Fibroblast of skin of left quadriceps (primary cell): ENCODE data around the gene IRF2BP1.
A peak's percentile ranks its signal among the peaks of the same experiment; 100 is the strongest.
"Not testable (repeated sequence)": the region's sequence is repeated elsewhere in the genome, so short reads cannot be mapped to it uniquely, and the experiment has no call there.

Experiments
- DNase-seq, 2 experiments: peaks; one replicate each; pipeline ENCODE4 v3.0.0-alpha.2; 2013; ENCODE audit warnings: low read depth in 2 of 2

Gene IRF2BP1

GRCh38 chr19:45902651-45903625, 17.0 kb upstream of the IRF2BP1 start:
- peak; percentile 94 for DNase-seq

DNA sequence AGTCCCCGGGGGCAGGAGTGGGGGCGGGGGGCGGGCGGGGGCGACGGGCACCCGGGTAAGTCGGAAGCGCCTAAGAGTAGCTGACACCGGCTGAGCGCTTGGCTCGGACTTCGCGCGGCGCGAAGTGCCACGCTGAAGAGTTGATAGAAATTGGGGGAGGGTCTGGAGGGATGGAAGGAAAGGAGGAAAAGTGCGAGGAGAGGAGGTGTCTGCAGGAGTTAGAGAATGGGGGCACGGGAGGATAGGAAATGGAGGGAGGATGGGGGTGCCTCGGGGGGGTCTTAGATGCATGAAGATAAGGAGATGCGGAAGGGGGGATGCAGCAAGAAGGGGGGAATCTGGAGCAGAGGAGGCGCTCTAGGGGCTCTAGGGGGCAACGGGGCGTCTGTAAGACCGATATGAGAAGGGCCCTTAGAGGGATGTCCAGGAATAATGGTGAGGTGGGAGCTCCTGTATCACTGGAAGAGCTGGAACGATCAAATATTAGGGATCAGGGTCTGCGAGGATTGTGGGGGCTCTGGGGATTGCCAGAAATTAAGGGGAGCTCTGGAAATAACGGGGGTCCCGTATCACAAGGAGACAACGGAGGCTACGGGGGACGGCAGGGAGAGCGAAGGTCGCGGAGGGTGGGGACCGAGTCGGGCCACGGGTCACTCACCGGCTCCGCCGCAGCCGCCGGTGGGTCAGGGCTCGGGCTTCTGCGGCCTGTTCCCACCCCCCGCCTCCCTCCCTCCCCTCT, 16.1 kb upstream of the IRF2BP1 start, which contains the start of gene MYPOP:
TSS of gene MYPOP (minus strand) at position 702 of the 739 bp plus-strand sequence. CDS start 840 bp downstream, outside the sequence.
- DNase-seq: no peak

DNA sequence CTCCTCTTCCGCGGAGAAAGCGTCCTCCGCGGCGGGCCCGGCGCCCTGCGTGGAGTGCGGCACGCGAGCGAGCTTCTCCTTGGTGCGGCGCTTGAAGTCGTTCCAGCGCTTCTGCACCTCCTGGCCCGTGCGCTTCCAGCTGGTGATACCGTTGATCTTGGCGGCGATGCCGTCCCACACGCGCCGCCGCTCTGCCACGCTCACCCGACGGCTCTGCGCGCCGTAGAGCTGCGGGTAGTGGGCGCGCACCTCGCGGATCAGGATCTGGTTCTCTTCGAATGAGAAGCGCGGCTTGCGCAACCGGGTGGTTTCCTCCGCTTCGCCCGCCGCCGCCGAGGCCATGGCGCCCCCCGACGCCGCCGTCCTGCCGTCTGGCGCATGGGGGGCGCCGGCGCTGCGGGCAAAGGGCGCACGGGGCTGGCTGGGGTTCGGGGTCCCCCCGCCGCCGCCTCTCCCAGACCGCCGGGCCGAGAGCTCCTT, 15.5 kb upstream of the IRF2BP1 start:
- no peak for DNase-seq

GRCh38 chr19:45900738-45901431, 14.9 kb upstream of the IRF2BP1 start:
- no peak for DNase-seq

- DNase-seq: no peak
Measured at GRCh38 chr19:45899919-45900589, 14.1 kb upstream of the IRF2BP1 start.

DNA sequence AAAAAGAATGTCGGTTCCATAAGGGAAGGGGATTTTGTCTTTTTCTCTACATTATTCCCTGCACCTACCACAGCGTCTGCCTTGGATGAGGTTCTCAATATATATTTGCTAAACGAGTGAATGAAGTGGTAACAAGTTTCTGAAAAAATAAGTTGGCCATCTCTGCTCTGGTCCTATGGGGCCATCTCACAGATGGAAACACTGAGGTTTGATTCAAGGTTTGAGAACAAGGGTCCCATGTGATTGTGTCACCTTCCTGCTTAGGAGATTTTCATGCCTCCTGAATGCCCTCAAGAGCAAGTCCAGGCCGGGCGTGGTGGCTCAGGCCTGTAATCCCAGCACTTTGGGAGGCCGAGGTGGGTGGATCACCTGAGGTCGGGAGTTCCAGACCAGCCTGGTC, 13.3 kb upstream of the IRF2BP1 start:
- no peak for DNase-seq

GRCh38 chr19:45897261-45897812, 11.4 kb upstream of the IRF2BP1 start:
- DNase-seq: no peak

GRCh38 chr19:45895983-45896599, 10.2 kb upstream of the IRF2BP1 start:
- not testable (repeated sequence) for DNase-seq

DNA sequence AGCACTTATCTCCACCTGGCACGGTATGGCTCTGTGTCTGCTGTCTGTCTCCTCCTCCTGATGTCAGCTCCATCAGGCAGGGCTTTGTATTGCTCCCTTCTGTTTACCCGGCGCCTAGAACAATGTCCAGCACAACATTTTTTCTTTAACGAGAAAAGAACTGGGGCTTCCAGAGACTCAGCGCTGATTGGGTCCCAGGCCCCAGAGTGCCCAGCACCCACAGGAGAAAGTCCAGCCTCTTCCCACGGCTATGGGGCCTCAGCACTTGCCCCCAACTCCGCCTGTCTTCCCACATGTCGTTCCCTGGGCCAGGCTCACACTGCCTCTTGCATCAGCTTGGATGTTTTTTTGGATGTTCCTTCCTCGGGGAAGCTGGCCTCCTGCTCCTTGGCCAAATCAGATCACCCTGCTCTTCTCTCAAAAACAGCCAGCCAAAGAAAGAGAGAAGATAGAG, 9.6 kb upstream of the IRF2BP1 start:
- DNase-seq: no peak

GRCh38 chr19:45890877-45891276, 4.9 kb upstream of the IRF2BP1 start:
- no peak for DNase-seq

DNA sequence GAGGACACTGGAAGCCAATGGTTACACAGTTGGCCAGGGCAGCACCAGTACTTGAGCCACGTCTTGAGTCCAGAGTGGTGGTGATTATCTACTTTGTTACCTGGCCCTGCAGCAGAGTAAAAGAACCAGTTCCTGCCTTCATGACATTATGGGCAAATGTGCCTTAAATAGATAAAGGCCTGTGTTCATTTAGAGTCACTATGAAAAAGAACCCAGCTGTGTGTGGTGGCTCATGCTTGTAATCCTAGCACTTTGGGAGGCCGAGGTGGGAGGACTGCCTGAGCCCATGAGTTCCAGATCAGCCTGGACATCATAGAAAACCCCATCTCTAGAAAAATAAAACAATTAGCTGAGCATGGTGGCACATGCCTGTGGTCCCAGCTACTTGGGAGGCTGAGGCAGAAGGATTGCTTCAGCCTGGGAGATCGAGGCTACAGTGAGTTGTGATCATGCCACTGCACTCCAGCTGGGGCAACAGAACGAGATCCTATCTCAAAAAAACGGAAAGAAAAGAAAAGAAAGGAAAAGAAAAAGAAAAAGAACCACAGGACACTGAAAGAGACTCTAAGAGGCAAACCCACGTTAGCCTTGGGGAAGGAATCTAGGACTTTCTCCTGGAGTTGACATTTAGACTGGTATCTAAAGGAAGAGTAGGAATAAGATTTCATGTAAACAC, 3.4 kb upstream of the IRF2BP1 start:
- DNase-seq: no peak

- DNase-seq: no peak
Measured at GRCh38 chr19:45887200-45887710, 1.3 kb upstream of the IRF2BP1 start.

DNA sequence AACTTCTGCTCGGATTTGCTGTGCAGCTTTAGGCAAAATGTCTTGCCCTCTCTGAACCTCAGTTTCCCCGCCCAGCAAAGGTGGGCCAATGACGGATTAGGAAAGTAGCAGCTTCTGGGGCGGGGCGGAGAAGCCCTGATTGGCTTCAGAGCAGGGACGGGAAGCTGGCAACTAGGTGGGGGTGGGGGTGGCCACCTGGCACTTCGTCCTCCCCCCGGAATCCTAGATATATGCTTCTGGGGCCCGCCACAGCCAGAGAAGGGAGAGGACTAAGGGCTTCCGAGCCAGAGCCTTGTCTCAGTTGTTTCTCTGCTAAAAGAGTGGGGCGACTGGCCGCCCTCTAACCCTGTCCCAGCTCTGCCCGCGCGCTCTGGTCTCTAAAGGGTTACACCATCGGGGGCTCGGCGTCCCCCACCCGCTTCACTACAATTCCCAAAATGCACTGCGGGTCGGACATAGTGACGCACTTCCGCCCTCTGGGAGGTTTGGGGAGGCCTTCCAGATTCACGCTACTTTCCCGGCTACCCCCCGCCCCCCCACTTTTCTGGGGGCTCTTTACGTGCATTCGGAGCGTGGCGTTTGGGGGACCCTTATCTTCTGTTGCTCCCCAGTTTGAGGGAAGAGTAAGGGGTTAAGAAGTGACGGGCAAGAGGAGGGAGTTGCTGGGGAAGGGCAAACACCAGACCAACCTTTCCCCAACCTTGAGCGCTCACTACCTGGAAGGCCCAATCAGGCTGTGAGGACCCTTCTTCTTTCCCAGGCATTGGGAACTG, 672 bp upstream of the IRF2BP1 start:
- DNase-seq: peak; percentile 87 to 88

GRCh38 chr19:45884682-45885555, 1.0 kb downstream of the IRF2BP1 start:
- DNase-seq: no peak

DNA sequence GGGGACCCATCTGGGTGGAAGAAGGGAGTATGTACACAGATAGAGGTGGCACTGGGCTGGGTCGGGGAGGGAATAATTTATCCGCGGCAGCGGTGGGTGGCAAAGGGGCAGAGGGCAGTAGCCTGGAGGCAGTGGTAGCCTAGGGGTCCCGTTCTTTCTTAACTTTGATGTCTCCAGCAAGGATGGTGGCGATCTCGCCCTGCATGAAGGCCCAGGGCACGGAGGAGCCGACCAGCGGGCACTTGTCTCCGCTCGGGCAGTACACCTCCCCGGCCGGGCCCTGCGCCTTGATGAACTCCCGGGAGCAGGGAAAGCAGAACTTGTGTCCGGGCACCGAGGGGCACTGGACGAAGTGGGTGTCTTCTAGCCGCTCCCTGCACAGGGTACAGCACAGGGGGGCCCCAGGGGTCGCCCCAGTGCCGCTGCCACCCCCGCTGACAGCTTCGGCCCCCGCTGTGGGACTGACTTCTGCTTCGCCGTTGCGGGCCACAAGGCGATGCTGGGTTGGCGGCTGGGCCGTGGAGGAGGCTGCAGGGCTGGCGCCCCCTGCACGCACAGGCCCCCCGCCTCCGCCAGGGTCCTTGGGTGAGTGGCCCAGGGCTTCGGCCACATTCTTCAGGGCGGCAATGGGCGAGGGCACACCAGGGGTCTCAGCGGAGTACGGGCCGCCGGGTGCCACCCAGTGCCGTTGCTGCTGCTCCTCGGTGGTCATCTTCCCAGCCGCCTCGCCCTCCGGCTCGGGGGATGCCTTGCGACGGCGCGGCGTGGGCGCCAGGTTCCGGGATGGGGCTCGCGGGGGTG, 1.9 kb downstream of the IRF2BP1 start:
- no peak for DNase-seq

GRCh38 chr19:45883586-45883880, 2.4 kb downstream of the IRF2BP1 start:
- DNase-seq: no peak
